HEK293 (cell line): ENCODE measurements around the gene KLHL17.

Experiments used
- CTCF ChIA-PET: fragments of 350-600 bp; formaldehyde crosslinking; extraction: SDS; loops from one replicate; lab custom pipeline; 2021; ENCODE audit warnings: antibody characterized with exemption; lab: Yijun Ruan, JAX
- POLR2A ChIA-PET: fragments of 300-600 bp; formaldehyde crosslinking; extraction: SDS; loops from one replicate; lab custom pipeline; 2020; ENCODE audit warnings: antibody characterized with exemption, inconsistent platforms; lab: Yijun Ruan, JAX
- H3K27ac ChIP-seq: fragments of 200-500 bp; sonication (Bioruptor generic); 2 replicates; pipeline ENCODE4 v1.5.1; 2014; ENCODE audit warnings: low read depth, low read length, control low read depth, inconsistent platforms; ENCODE audit errors: extremely low read depth
- H3K36me3 ChIP-seq, 2 experiments: fragments of 200-500 bp in 1 of 2; sonication (Bioruptor generic) in 1 of 2; 1 replicate in 1 of 2; 2 replicates in 1 of 2; pipeline ENCODE4 v1.5.1; 2014 to 2017; ENCODE audit warnings: inconsistent platforms in 2 of 2, low read length in 2 of 2; ENCODE audit not compliant: control insufficient read depth in 2 of 2, insufficient read depth in 1 of 2
- H3K4me1 ChIP-seq: fragments of 200-500 bp; sonication (Bioruptor generic); 2 replicates; pipeline ENCODE4 v1.5.1; 2014; ENCODE audit warnings: mild to moderate bottlenecking, low read length, inconsistent platforms; ENCODE audit not compliant: control insufficient read depth, insufficient read depth
- H3K4me3 ChIP-seq: 2 replicates; pipeline ENCODE4 v1.5.1; 2011; ENCODE audit warnings: low read depth, mild to moderate bottlenecking, control low read depth, low read length, moderate library complexity
- H3K9me3 ChIP-seq: fragments of 200-500 bp; sonication (Bioruptor generic); 2 replicates; pipeline ENCODE4 v1.5.1; 2014; ENCODE audit warnings: low read depth, low read length, inconsistent platforms; ENCODE audit not compliant: control insufficient read depth, insufficient read depth
- BCL11A ChIP-seq: fragments of 450-650 bp; formaldehyde crosslinking; IDR thresholded peaks from 2 replicates; pipeline ENCODE4 v1.5.1; 2016; ENCODE audit warnings: low read depth, missing biosample characterization, missing genetic modification characterization
- HOXD13 ChIP-seq: sonication (generic); formaldehyde crosslinking; IDR thresholded peaks from 2 replicates; pipeline ENCODE4 v1.8.0; 2022; ENCODE audit warnings: missing genetic modification reagents, borderline replicate concordance
- KLF10 ChIP-seq: fragments of 450-650 bp; IDR thresholded peaks from 2 replicates; pipeline ENCODE4 v1.5.1; 2018; ENCODE audit warnings: missing biosample characterization, mild to moderate bottlenecking, missing genetic modification characterization
- PBX3 ChIP-seq: sonication (generic); formaldehyde crosslinking; IDR thresholded peaks from 2 replicates; pipeline ENCODE4 v1.8.1; 2022; ENCODE audit warnings: mild to moderate bottlenecking, moderate library complexity, missing genetic modification reagents
- SP2 ChIP-seq: fragments of 450-650 bp; formaldehyde crosslinking; IDR thresholded peaks from 2 replicates; pipeline ENCODE4 v1.5.1; 2016; ENCODE audit warnings: missing biosample characterization, missing genetic modification characterization
- YY1 ChIP-seq: fragments of 450-650 bp; formaldehyde crosslinking; IDR thresholded peaks from 2 replicates; pipeline ENCODE4 v1.5.1; 2018; ENCODE audit warnings: missing biosample characterization, missing genetic modification characterization
- ZBTB1 ChIP-seq: fragments of 450-650 bp; formaldehyde crosslinking; IDR thresholded peaks from 2 replicates; pipeline ENCODE4 v1.5.1; 2016; ENCODE audit warnings: missing biosample characterization, missing genetic modification characterization
- ZBTB17 ChIP-seq: fragments of 450-650 bp; formaldehyde crosslinking; IDR thresholded peaks from 2 replicates; pipeline ENCODE4 v1.5.1; 2016; ENCODE audit warnings: missing biosample characterization, missing genetic modification characterization
- ZFP41 ChIP-seq: fragments of 450-650 bp; formaldehyde crosslinking; IDR thresholded peaks from 2 replicates; pipeline ENCODE4 v1.5.1; 2016; ENCODE audit warnings: missing biosample characterization, missing genetic modification characterization, borderline replicate concordance
- ZFP69B ChIP-seq: fragments of 450-650 bp; formaldehyde crosslinking; IDR thresholded peaks from 2 replicates; pipeline ENCODE4 v1.5.1; 2016; ENCODE audit warnings: missing biosample characterization, missing genetic modification characterization
- ZNF16 ChIP-seq: fragments of 450-650 bp; formaldehyde crosslinking; IDR thresholded peaks from 2 replicates; pipeline ENCODE4 v1.5.1; 2016; ENCODE audit warnings: low read depth, missing biosample characterization, missing genetic modification characterization
- ZNF169 ChIP-seq: fragments of 450-650 bp; formaldehyde crosslinking; IDR thresholded peaks from 2 replicates; pipeline ENCODE4 v1.5.1; 2016; ENCODE audit warnings: missing biosample characterization, missing genetic modification characterization
- ZNF211 ChIP-seq: fragments of 450-650 bp; formaldehyde crosslinking; IDR thresholded peaks from 2 replicates; pipeline ENCODE4 v1.5.1; 2016; ENCODE audit warnings: low read depth, missing biosample characterization, missing genetic modification characterization
- ZNF214 ChIP-seq: fragments of 450-650 bp; formaldehyde crosslinking; IDR thresholded peaks from 2 replicates; pipeline ENCODE4 v1.5.1; 2017; ENCODE audit warnings: missing biosample characterization, mild to moderate bottlenecking, missing genetic modification characterization, borderline replicate concordance
- ZNF24 ChIP-seq: fragments of 450-650 bp; formaldehyde crosslinking; IDR thresholded peaks from 2 replicates; pipeline ENCODE4 v1.5.1; 2016; ENCODE audit warnings: missing biosample characterization, missing genetic modification characterization
- ZNF274 ChIP-seq, 2 experiments: fragments of 200-500 bp in 1 of 2; fragments of 450-650 bp in 1 of 2; sonication (Bioruptor generic) in 1 of 2; formaldehyde crosslinking in 1 of 2; IDR thresholded peaks; 2 replicates each; pipeline versions ENCODE4 v1.5.1 to v1.6.1; 2014 to 2016; ENCODE audit warnings: borderline replicate concordance in 1 of 2, inconsistent platforms in 1 of 2, low read length in 1 of 2, missing biosample characterization in 1 of 2, missing genetic modification characterization in 1 of 2
- ZNF302 ChIP-seq: fragments of 450-650 bp; formaldehyde crosslinking; IDR thresholded peaks from 2 replicates; pipeline ENCODE4 v1.5.1; 2016; ENCODE audit warnings: missing biosample characterization, missing genetic modification characterization, low read depth
- ZNF311 ChIP-seq: fragments of 450-650 bp; formaldehyde crosslinking; IDR thresholded peaks from 2 replicates; pipeline ENCODE4 v1.5.1; 2017; ENCODE audit warnings: missing biosample characterization, missing genetic modification characterization, borderline replicate concordance
- ZNF449 ChIP-seq: fragments of 450-650 bp; formaldehyde crosslinking; IDR thresholded peaks from 2 replicates; pipeline ENCODE4 v1.5.1; 2017; ENCODE audit warnings: missing biosample characterization, mild to moderate bottlenecking, missing genetic modification characterization, moderate library complexity
- ZNF529 ChIP-seq: fragments of 450-650 bp; formaldehyde crosslinking; IDR thresholded peaks from 2 replicates; pipeline ENCODE4 v1.5.1; 2017; ENCODE audit warnings: missing genetic modification characterization, missing biosample characterization; ENCODE audit not compliant: insufficient replicate concordance
- ZNF544 ChIP-seq: fragments of 450-650 bp; formaldehyde crosslinking; IDR thresholded peaks from 2 replicates; pipeline ENCODE4 v1.5.0; 2017; ENCODE audit warnings: missing biosample characterization, missing genetic modification characterization
- ZNF585B ChIP-seq: fragments of 450-650 bp; formaldehyde crosslinking; IDR thresholded peaks from 2 replicates; pipeline ENCODE4 v1.5.1; 2016; ENCODE audit warnings: missing biosample characterization, missing genetic modification characterization
- ZNF600 ChIP-seq: fragments of 450-650 bp; formaldehyde crosslinking; IDR thresholded peaks from 2 replicates; pipeline ENCODE4 v1.5.1; 2016; ENCODE audit warnings: missing biosample characterization, missing genetic modification characterization
- ZNF623 ChIP-seq: fragments of 450-650 bp; formaldehyde crosslinking; IDR thresholded peaks from 2 replicates; pipeline ENCODE4 v1.5.1; 2016; ENCODE audit warnings: missing biosample characterization, missing genetic modification characterization
- ZNF639 ChIP-seq: fragments of 450-650 bp; formaldehyde crosslinking; IDR thresholded peaks from 2 replicates; pipeline ENCODE4 v1.5.1; 2016; ENCODE audit warnings: missing biosample characterization, missing genetic modification characterization
- ZNF654 ChIP-seq: fragments of 450-650 bp; formaldehyde crosslinking; IDR thresholded peaks from 2 replicates; pipeline ENCODE4 v1.5.1; 2016; ENCODE audit warnings: low read depth, missing biosample characterization, missing genetic modification characterization
- ZNF670 ChIP-seq: fragments of 450-650 bp; formaldehyde crosslinking; IDR thresholded peaks from 2 replicates; pipeline ENCODE4 v1.5.1; 2016; ENCODE audit warnings: missing biosample characterization, missing genetic modification characterization, low read depth
- ZNF701 ChIP-seq: fragments of 450-650 bp; formaldehyde crosslinking; IDR thresholded peaks from 2 replicates; pipeline ENCODE4 v1.5.1; 2016; ENCODE audit warnings: missing biosample characterization, missing genetic modification characterization
- ZNF704 ChIP-seq: fragments of 450-650 bp; formaldehyde crosslinking; IDR thresholded peaks from 2 replicates; pipeline ENCODE4 v1.5.1; 2016; ENCODE audit warnings: missing biosample characterization, missing genetic modification characterization

The KLHL17 gene

GRCh38 chr1:924656-925560 is 35.5 kb upstream of the KLHL17 start (continued):
- TF ChIP-seq ZBTB1: 0 out of 2 replicates have a peak, but pooled peaks have one; percentile 43
- TF ChIP-seq ZNF654: no peak
- no peak for TF ChIP-seq HOXD13
- TF ChIP-seq ZNF211 (tag by site-specific recombination): no peak
- TF ChIP-seq KLF10 (tag by site-specific recombination): 0 out of 2 replicates have a peak, but pooled peaks have one; percentile 18
- TF ChIP-seq PBX3: no peak
- TF ChIP-seq ZNF639 (tag by site-specific recombination): no peak
- 0 out of 2 replicates have a peak, but pooled peaks have one; percentile 29 for TF ChIP-seq ZFP69B (tag by site-specific recombination)
- peak; percentile 87 for TF ChIP-seq ZNF600 (tag by site-specific recombination)
- peak; percentile 69 for TF ChIP-seq SP2 (tag by site-specific recombination)
- no peak for TF ChIP-seq ZNF274 (IDR thresholded peaks at IDR 0.05; ENCODE audit: low read length)
- TF ChIP-seq ZNF274 (tag by site-specific recombination; IDR thresholded peaks at IDR 0.05; ENCODE audit: borderline replicate concordance): no peak
- TF ChIP-seq ZNF169 (tag by site-specific recombination): no peak
- TF ChIP-seq ZNF449 (tag by site-specific recombination): peak; percentile 86
- TF ChIP-seq ZFP41: no peak
- TF ChIP-seq ZNF24 (tag by site-specific recombination): no peak
- no peak for TF ChIP-seq ZNF623 (tag by site-specific recombination)
- TF ChIP-seq ZNF16: no peak
- no peak for TF ChIP-seq ZNF670 (tag by site-specific recombination)
- TF ChIP-seq, all 188 proteins: peak for 41

GRCh38 chr1:925561-926421 is 34.6 kb upstream of the KLHL17 start:
- Histone ChIP-seq H3K4me3 (peak overlapping the region; percentile 57), H3K27ac (peak overlapping the region; percentile 99), H3K36me3 (peaks cover 0 to 68% of the 10 kb centered on the region in 2 experiments; a peak in 1 of 3 replicates), H3K9me3 (no peaks in the 10 kb centered on the region), H3K4me1 (peaks cover 5% of the 10 kb centered on the region)
- CTCF ChIA-PET: interaction anchor here (0.6 to 1.7 kb wide), 7 partner anchors 12 to 138 kb away, joined by 3 to 8 read pairs (median 5); no protein-coding TSS in a partner anchor
- POLR2A ChIA-PET: interaction anchor here (1.2 to 1.8 kb wide), 3 partner anchors 9 to 16 kb away, joined by 3 to 7 read pairs (median 3); no protein-coding TSS in a partner anchor
- TF ChIP-seq ZNF701 (no peak), ZNF302 (no peak), ZBTB17 (peak; percentile 91), BCL11A (peak; percentile 53; the same call in 1 of the 2 replicates), ZNF311 (tag by site-specific recombination) (no peak), ZNF585B (no peak), ZNF214 (tag by site-specific recombination) (no peak), ZNF529 (tag by site-specific recombination) (no peak), ZNF544 (tag by site-specific recombination) (no peak), ZFP41 (no peak), YY1 (tag by site-specific recombination) (no peak), ZNF704 (tag by site-specific recombination) (no peak)
